NCI-H510A treated with DMSO at 0.1 percent for 48 hours (cell line): ENCODE measurements around the gene AJM1.
"Not testable (repeated sequence)": the region's sequence is repeated elsewhere in the genome, so short reads cannot be mapped to it uniquely, and the experiment has no call there.

Source experiments
- DNase-seq: peaks from one replicate; lab custom pipeline; 2025; lab: John Stamatoyannopoulos, UW

The AJM1 gene

DNA sequence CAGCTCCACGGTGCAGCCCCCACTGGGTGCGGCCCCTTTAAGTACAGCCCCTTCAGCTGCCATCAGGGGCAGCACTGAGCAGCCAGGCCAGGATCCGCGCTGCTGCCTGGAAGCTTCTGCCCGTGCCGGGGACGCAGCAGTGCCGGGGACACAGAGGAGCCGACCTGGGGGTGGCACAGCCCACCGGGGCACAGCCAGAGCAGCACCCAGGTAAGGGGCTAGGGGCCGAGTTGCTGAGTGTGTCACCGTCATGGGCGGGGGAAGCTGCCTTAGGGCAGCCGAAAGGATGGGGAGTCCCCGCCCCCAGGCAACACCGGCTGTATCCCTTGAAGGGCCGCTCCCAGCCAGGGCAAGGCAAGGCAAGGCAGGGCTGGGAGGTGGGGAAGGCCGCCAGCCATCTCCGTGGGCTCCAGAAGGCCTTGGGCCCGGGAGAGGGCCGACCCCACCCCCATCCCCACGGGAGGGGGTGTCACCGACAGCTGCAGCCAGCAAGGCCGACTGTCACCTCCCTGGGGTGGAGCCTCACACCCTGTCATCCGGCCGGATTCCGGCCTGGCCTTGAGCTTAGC lies at the start of gene AJM1:
AJM1 (plus strand) TSS at position 99 of the 569 bp plus-strand sequence. CDS start 1,937 bp downstream, outside the sequence.
- peak; percentile 60 for DNase-seq

DNA sequence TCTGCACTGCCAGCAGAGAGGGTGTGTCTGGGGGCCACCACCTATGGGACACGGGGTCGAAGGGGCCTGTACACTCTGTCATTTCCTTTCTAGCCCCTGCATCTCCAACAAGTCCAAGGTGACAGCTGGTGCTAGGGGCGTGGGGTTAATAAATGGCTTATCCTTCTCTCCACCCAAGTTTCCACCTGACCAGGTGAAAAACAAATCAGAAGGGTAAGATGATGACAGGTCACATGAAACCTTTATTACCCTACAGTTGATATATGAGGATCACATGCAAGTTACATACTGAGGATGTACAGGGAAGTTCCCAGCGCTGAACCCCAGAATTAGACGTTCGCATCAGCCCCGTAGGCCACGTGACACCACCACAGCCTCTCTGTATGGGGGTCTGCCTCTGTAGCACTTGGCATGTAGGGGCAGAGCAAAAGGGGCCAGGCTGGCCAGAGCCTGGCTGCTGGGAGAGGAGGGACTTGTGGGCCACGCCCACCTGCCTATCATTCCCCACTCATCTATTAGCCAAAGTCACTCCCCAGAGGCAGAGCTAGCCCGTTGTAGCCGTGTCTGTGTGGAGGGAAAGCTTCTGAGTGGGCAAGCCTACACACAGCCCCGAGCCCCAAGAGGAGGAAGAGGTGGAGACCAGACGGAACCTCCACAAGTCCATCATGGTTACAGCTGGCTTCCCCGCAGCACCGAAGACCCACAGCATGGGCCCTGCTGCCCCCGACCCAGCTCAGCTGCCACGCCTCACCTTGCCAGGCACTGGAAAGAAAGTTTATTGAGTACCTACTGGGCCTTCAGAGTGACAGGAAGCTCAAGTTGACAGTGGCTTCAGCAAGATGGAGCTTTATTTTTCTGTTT lies 49.0 kb upstream of the AJM1 start:
- DNase-seq, result no peak

DNA sequence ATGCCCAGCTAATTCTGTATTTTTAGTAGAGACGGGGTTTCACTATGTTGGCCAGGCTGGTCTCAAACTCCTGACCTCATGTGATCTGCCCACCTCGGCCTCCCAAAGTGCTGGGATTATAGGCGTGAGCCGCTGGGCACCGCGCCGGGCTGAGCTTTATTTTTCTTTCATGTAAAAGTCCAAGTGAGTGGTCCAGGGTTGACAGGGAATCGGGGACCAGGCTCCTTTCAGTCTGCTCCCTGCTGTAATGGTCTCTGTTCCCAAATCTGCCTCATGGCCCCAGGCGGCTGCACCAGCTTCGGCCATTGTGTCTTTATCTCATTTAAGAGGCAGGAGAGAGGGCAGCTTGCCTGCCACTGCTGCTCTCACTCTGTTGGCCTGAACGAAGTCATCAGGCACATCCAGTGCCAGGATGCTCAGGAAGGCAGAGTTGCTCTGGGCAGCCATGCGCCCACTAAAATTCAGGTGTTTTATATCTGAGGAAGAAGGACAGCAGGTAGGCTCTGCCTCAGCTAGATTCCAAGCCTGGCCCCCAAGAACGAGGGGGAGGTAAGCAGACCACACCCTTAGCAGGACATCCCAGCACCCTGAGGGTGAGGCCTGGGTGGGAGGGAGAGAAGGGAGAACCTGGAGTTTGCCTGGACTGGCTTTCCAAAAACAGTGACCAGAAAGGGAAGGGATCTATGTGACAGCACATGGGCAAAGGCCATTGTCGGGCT lies 47.8 kb upstream of the AJM1 start:
- no peak for DNase-seq

DNA sequence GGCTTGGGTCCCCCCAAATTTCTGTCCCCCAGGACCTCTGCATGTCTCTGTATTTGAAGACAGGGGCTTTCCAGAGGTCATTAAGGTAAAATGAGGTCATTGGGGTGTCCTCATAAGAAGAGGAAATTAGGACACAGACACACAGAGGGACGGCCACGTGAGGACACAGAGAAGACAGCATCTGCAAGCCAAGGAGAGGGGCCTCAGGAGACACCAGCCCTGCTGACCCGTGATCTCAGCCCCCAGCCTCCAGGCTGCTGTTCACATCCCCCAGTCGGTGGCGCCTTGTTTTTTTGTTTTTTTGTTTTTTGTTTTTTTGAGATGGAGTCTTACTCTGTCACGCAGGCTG lies 47.3 kb upstream of the AJM1 start:
- no peak for DNase-seq

DNA sequence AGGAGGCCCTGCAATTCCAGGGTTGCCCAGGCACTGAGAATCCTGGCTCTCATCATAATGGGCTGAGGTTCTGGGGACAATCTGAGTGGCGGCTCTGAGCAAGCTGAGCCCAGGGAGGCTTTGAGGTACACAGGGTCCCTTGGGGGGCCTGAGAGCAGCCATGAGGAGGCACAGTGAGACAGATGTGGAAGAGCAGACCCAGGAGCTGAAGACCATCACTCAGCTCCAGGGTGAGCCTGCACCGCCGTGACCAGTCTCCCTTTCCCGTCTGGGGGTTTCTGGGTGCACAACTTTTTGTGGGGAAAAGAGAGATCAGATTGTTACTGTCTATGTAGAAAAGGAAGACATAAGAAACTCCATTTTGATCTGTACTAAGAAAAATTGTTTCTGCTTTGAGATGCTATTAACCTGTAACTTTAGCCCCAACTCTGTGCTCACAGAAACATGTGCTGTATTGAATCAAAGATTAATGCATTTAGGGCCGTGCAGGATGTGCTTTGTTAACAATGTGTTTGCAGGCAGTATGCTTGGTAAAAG lies 46.0 kb upstream of the AJM1 start, which contains the start of gene CCDC183:
CCDC183 (plus strand) TSS at position 101 of the 537 bp plus-strand sequence; CDS start at position 161, 60 bp downstream.
- DNase-seq, result no peak

DNA sequence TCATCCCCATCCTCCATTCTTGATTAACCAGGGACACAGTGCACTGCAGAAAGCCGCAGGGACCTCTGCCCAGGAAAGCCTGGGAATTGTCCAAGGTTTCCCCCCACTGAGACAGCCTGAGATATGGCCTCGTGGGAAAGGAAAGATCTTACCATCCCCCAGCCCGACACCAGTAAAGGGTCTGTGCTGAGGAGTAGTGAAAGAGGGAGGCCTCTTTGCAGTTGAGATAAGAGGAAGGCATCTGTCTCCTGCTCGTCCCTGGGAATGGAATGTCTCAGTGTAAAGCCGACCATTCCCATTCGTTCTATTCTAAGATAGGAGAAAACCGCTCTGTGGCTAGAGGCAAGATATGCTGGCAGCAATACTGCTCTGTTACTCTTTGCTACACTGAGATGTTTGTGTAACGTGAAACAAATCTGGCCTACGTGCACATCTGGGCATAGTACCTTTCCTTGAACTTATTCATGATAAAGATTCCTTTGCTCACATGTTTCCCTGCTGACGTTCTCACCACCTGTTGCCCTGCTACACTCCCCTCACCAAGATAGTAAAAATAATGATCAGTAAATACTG lies 45.4 kb upstream of the AJM1 start:
- DNase-seq, result not testable (repeated sequence)

DNA sequence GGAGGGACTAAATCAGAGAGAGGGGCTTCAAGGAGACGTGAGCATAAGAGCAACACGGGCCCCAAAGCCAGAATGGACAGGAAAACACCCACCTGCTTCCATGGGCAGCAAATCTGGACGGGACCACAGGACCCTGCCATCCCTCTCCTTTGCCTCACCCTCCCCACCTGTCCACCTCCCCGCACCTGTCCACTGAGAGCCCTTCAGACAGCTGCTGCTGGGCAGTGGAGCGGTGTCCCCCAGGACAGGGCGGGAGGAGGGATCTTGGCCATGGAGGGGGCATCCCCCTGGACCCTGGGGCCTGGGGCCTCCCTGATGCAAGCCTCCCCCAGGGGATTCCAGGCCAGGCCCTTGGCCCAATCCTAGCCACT lies 43.6 kb upstream of the AJM1 start:
- no peak for DNase-seq

DNA sequence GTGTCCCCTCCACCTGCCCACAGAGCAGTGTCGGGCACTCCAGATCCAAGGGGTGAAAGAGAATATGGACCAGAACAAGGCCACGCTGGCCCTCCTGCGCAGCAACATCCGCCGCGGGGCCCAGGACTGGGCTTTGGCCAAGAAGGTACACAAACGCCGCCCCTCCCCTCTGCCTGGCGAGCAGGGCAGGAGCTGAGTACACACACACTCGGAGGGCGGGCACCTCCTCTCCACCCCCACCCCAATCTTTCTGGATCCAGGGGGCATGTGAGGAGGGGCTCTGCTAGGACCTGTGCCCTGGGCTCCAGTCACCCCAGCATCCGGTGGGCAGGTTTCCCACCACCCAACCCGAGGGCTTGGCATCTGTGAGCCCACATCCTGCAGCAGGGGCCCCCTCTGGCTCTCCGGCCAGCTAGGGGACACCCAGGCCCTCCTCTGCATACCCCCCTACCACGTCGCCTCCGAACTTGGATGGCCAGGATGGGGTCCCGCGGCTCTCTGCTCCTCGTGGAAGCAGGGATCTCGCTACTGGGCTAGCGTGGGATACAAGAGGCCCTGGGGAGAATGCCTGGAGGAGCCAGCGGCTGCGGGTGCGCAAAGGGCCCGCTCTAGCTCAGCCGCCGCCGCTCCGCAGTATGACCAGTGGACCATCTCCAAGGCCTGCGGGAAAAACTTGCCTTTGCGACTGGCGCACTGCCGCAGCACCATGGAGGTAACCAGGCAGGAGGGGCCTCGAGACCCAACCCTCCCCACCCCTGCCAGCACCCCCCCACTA lies 43.0 kb upstream of the AJM1 start:
- peak; percentile 69 for DNase-seq

DNA sequence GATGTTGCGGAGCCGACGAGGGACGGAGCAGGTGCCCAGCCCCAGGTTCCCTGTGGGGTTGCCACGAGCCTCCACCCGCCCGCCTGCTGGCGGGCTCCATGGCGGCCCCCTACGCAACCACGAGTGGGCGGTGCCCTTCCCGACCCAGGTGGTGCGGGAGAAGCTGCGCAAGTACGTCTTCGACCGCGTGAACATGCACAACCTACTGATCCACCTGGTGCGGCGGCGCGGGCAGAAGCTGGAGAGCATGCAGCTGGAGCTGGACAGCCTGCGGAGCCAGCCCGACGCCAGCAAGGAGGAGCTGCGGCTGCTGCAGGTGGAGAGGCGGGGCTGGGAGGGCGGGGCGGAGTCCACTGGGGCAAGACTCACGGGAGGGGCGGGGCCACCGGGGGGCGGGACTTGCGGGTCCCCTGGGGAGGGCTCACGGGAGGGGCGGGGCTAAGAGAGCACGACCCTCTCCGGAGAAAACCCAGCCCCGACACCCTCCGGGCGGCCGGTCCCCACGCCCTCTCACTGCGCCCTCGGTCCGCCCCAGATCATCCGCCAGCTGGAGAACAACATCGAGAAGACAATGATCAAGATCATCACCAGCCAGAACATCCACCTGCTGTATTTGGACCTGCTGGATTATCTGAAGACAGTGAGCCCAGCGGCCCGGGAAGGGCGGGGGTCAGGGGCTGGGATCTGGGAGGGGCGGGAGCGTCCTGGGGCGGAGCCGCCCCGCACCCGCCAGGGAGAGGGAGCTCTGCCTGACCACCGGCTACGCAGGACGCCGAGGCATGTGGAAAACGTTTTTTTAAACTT lies 42.2 kb upstream of the AJM1 start:
- DNase-seq, result peak; percentile 83

DNA sequence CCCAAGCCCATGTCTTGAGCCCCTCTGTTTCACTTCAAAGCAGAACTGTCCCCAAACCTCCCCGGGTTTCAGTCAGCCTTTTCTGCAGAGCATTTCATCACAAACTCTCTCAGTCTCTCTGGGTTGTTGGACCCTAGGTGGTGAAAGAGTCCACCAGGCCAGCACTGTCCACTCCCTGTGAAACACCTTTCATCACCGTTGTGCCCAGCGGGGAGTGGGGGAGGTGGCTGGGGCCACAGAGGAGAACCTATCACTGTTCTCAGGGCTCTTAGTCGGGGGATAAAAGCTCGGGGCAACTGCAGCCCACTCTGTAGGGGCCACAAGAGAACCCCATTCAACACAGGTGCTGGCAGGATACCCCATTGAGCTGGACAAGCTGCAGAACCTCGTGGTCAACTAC lies 40.0 kb upstream of the AJM1 start:
- no peak for DNase-seq

DNA sequence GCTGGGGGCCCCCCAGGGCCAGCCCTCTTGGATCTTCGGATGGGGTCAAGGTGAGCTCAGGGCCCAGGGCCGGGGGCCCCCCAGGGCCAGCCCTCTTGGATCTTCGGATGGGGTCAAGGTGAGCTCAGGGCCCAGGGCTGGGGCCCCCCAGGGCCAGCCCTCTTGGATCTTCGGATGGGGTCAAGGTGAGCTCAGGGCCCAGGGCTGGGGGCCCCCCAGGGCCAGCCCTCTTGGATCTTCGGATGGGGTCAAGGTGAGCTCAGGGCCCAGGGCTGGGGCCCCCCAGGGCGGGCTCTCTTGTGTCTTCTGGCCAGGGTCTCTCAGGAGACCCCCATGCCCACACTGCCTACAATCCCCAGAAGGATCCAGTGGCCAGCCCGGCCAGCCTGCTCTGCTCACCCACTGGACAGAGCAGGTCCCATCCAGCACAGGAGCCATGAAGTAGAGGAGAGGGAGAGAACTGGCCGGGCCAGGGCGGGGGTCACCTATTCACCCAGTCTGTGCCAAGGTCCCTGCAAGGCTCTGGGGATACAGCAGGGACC lies 39.2 kb upstream of the AJM1 start:
- DNase-seq, result not testable (repeated sequence)

DNA sequence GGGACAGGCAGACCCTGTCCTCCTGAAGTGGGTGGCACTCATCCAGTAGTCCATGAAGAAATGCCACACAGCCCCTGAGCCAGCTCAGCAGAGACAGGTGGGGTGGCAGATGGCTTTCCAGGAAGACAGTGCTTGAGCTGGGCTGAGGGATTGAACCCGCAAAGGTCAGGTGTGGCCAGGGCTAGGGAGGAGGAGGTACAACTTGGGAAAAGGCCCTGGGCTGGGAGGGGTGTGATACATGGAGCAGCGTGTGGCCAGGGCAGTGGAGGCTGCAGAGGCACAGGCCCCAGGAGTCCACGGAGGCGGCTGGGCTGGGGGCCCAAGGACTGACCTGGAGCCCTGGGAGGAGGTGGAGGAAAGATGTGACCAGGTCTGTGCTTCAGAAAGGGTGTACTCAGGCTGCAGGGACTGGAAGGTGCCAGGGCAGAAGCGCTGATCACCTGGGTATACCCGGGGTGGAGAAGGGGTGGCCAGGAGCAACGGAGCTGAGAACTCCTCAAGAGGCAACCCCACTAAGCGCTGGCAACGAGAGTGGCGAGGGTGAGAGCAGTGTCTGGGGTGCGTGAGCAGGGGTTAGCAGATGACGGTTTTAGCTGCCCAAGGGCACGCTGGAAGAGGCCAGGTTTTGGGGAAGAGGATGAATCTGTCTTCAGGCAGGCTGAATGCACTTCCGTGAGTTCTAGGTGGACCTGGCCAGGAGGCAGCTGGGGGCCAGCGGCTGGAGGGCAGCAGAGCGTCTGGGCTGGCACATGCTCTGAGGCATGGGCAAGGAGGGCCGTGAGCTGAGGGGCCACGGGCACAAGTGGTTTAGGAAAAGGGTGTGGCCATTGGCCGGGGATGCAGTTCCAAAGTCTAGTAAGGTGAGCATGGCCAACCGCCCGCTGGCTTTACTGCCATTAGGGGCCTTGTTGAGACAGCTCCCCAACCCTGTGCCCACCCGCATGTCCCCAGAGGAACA lies 38.4 kb upstream of the AJM1 start:
- DNase-seq, result no peak

DNA sequence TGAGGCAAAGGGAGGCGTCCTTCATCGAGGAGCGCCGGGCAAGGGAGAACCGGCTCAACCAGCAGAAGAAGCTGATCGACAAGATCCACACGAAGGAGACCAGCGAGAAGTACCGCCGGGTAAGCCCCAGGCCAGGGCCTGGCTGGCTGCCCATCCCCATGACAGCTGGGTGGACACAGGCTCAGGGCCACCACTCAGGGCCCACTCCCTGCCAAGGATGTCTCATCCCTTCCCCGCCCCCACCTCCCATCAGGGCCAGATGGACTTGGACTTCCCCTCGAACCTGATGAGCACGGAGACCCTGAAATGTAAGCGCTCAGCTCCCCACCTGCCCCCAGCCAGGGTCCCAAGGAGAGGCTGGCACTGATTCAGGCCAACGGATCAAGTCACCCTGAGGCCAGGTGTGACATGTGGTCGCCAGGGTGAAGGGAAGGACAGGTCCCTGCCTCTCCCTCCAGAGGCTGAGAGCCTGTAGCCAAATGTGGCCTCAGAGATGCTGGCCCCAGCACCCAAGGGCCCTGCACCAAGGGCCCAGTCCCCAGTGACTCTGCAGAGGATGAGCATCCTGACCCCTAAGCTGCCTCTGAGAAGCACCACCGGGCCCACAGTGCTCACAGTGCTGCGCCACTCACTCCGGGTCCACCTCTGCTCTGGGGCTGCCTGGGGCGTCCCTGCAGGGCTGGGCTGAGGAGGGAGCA lies 37.6 kb upstream of the AJM1 start:
- DNase-seq, result no peak

DNA sequence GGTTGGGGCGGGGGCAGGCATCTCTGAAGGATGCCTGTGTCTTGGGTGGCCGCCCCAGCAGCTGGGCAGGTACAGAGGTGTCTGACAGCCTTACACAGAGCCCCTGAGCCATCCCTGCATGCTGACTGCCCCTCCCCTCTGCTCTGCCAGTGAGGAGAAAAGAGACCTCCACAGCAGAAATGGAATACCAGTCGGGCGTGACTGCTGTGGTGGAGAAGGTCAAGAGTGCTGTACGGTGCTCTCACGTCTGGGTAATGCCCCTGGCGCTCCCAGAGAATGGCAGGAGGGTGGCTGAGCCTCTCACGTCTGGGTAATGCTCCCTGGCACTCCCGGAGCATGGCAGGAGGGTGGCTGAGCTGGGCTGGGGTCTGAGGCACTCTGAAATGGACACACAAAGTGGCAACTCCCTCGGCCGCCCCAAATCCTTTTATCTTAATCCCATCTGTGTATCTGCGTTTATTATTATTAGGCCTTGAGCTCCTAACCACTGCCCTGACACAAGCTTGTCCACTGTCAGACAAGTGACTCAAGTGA lies 37.0 kb upstream of the AJM1 start:
- DNase-seq, result no peak

DNA sequence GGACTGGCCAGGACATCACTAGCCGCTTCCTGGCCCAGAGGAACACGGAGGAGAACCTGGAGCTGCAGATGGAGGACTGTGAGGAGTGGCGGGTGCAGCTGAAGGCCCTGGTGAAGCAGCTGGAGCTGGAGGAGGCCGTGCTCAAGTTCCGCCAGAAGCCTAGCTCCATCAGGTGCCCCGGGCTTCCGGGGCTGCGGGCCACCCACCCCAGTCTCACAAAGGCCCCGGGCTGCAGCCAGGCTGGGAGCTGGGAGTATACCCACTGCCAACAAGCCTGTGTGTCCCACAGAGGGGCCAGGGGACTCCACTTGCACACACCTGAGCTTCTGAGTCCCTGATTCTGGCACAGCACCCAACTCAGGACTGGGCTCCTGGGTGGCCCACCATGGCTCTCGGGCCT lies 36.2 kb upstream of the AJM1 start:
- DNase-seq, result no peak

DNA sequence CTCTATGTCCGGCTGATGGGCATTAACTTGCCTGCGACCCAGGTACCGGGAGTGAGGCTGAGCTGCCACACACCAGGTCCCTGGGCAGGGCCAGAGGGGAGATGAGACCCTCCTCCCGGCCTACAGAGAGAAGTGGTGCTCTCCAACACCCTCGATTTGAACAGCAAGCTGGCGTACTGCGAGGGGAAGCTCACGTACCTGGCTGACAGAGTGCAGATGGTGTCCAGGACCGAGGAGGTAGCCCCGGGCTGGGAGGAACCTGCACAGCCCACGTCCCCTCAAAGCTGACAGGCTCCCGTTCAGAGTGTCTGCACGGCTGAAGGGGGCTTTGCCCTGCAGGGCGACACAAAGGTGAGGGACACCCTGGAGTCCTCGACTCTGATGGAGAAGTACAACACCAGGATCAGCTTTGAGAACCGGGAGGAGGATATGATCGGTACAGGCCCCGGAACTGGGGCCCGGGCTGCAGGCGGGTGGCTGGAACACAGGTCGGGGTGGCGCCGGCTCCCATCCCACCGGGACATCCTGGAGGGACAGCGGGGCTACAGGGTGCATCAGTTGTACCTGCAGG lies 35.6 kb upstream of the AJM1 start:
- DNase-seq, result no peak

DNA sequence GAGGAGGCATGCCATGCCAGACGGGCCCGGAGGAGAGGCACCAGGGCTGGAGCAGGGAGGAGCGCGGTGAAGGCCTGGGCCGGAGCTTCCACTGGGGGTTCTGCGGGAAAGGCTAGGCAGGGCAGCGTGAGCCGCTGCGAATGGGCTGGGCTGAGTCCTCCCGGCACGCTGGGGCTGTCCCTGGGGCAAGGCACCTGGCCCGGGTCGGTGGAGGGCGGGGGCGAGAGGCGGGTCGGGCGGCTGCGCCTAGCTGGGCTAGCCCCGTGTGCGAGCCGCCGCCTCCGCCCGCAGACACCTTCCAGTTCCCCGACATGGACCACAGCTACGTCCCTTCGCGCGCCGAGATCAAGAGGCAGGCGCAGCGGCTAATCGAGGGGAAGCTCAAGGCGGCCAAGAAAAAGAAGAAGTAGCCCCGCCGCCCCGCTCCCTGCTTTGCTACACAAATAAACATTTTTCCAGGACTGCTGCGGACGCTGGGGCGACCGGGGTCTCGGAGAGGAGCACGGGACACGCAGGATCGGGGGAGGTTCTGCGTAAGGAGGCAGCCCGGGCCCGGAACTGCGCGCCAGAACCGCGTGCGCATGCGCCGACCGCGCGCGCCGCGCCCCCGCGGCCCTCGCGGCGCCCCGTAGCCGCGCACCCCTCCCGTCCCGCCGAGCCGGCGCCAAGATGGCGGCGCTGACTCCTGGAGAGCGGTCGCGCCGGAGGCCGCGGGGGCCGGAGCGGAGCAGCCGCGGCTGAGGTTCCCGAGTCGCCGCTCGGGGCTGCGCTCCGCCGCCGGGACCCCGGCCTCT lies 34.8 kb upstream of the AJM1 start, which contains the start of gene RABL6:
RABL6 (plus strand) TSS at position 668 of the 794 bp plus-strand sequence. CDS start 249 bp downstream, outside the sequence.
- DNase-seq, result peak; percentile 57
